WTC11 (cell line): ENCODE results near the gene NALCN.

Experiments
- ATF2 ChIP-seq: sonication (generic); formaldehyde crosslinking; IDR thresholded peaks from 2 replicates; pipeline ENCODE4 v1.8.1; 2022; ENCODE audit warnings: low read depth, missing genetic modification reagents, borderline replicate concordance
- CREB1 ChIP-seq: sonication (generic); formaldehyde crosslinking; IDR thresholded peaks from 2 replicates; pipeline ENCODE4 v1.8.0; 2023; ENCODE audit warnings: mild to moderate bottlenecking, missing genetic modification reagents
- CTCF ChIP-seq: fragments of 200-600 bp; IDR thresholded peaks from 2 replicates; pipeline ENCODE4 v1.8.0; 2022; ENCODE audit warnings: antibody characterized with exemption
- IRF1 ChIP-seq: sonication (generic); formaldehyde crosslinking; IDR thresholded peaks from 2 replicates; pipeline ENCODE4 v1.8.0; 2023; ENCODE audit warnings: missing genetic modification reagents
- USF2 ChIP-seq: sonication (generic); formaldehyde crosslinking; IDR thresholded peaks from 2 replicates; pipeline ENCODE4 v1.8.1; 2023; ENCODE audit warnings: mild to moderate bottlenecking, missing genetic modification reagents, moderate library complexity
- ZNF232 ChIP-seq: sonication (generic); formaldehyde crosslinking; IDR thresholded peaks from 2 replicates; pipeline ENCODE4 v1.8.0; 2022; ENCODE audit warnings: mild to moderate bottlenecking, missing genetic modification reagents

- TF ChIP-seq USF2 (CRISPR knock-in tag) (no peak), ATF2 (CRISPR knock-in tag) (no peak), ZNF232 (no peak), CTCF (no peak), CREB1 (no peak), IRF1 (CRISPR knock-in tag) (no peak)
These were observed 276.1 kb downstream of the NALCN start for GRCh38 chr13:101140087-101140770.
